ENCODE results near the gene GALR3.

The GALR3 gene

GRCh38 chr22:37816543-37817180, 6.5 kb upstream of the GALR3 start:
- no peak overlapping the region for H3K4me3 ChIP-seq (ENCODE audit: low read depth, low read length)
- DNase-seq (ENCODE audit: low read depth, low spot score): no peak
- in situ Hi-C loops (cut with HindIII; ENCODE audit: low sequenced_read_pairs): no loop called here
- TF ChIP-seq CTCF (IDR thresholded peaks at IDR 0.05; ENCODE audit: low read depth, low read length): no peak

- peak; percentile 77 for TF ChIP-seq CTCF (IDR thresholded peaks at IDR 0.05; ENCODE audit: low read depth, low read length)
- H3K4me3 ChIP-seq (ENCODE audit: low read depth, low read length): no peak overlapping the region
- in situ Hi-C loops (cut with HindIII; ENCODE audit: low sequenced_read_pairs): no loop called here
- peak; percentile 81 for DNase-seq (ENCODE audit: low read depth, low spot score)
These were observed 5.3 kb upstream of the GALR3 start for GRCh38 chr22:37817705-37818408.

GRCh38 chr22:37818409-37819104, 4.6 kb upstream of the GALR3 start:
- peak; percentile 49 for DNase-seq (ENCODE audit: low read depth, low spot score)
- in situ Hi-C loops (cut with HindIII; ENCODE audit: low sequenced_read_pairs): no loop called here
- H3K4me3 ChIP-seq (ENCODE audit: low read depth, low read length): no peak overlapping the region
- peak; percentile 37 for TF ChIP-seq CTCF (IDR thresholded peaks at IDR 0.05; ENCODE audit: low read depth, low read length)

GRCh38 chr22:37819105-37819433, 4.1 kb upstream of the GALR3 start:
- in situ Hi-C loops (cut with HindIII; ENCODE audit: low sequenced_read_pairs): no loop called here

GRCh38 chr22:37820350-37820749, 2.8 kb upstream of the GALR3 start:
- TF ChIP-seq CTCF (IDR thresholded peaks at IDR 0.05; ENCODE audit: low read depth, low read length): no peak
- no peak for DNase-seq (ENCODE audit: low read depth, low spot score)
- in situ Hi-C loops (cut with HindIII; ENCODE audit: low sequenced_read_pairs): no loop called here
- no peak overlapping the region for H3K4me3 ChIP-seq (ENCODE audit: low read depth, low read length)

More at GRCh38 chr22:37819105-37819433, 4.1 kb upstream of the GALR3 start:
- H3K4me3 ChIP-seq (ENCODE audit: low read depth, low read length): no peak overlapping the region
- no peak for DNase-seq (ENCODE audit: low read depth, low spot score)
- no peak for TF ChIP-seq CTCF (IDR thresholded peaks at IDR 0.05; ENCODE audit: low read depth, low read length)

- no peak for TF ChIP-seq CTCF (IDR thresholded peaks at IDR 0.05; ENCODE audit: low read depth, low read length)
- no peak for DNase-seq (ENCODE audit: low read depth, low spot score)
- no peak overlapping the region for H3K4me3 ChIP-seq (ENCODE audit: low read depth, low read length)
- in situ Hi-C loops (cut with HindIII; ENCODE audit: low sequenced_read_pairs): no loop called here
These were observed 926 bp upstream of the GALR3 start for GRCh38 chr22:37822079-37822833.

Measured in astrocyte of the spinal cord (primary cell).